Activated CD8-positive, alpha-beta memory T cell treated with anti-CD3 and anti-CD28 coated beads for 24 hours (primary cell): ENCODE results near the gene OR2G3.

Experiments used
- DNase-seq: peaks from one replicate; pipeline ENCODE4 v3.0.0-alpha.2; 2020

OR2G3 gene

GRCh38 chr1:247605286-247605685 lies at the start of gene OR2G3:
TSS of gene OR2G3 (plus strand) at chr1:247605586. CDS start at chr1:247605586, 0 bp downstream.
- no peak for DNase-seq

- no peak for DNase-seq
Observed at GRCh38 chr1:247557926-247558674, 47.3 kb upstream of the OR2G3 start.

GRCh38 chr1:247561711-247562110 lies 43.7 kb upstream of the OR2G3 start:
- no peak for DNase-seq

GRCh38 chr1:247562198-247562597 lies 43.2 kb upstream of the OR2G3 start:
- no peak for DNase-seq

GRCh38 chr1:247574236-247574635 lies 31.1 kb upstream of the OR2G3 start:
- DNase-seq: no peak

DNA sequence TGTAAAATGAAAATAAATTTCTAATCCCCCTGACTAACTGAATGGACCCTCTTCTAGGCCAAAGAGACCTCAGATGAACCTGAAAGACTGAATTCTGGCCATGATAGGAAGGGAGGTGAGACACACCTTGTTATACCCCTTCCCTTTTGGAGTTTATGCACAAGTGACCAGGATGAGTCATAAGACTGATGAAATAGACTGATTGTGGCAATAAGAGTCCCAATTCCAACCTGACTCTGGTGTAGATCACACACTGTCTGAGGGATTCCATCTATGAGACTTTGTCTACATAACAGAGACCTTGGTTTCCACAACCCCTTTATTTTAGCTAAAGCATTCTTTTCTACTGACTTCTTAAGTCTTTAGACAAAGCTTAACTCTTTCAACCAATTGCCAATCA lies 30.7 kb upstream of the OR2G3 start:
- no peak for DNase-seq

GRCh38 chr1:247576514-247576913 lies 28.9 kb upstream of the OR2G3 start:
- DNase-seq: no peak

DNA sequence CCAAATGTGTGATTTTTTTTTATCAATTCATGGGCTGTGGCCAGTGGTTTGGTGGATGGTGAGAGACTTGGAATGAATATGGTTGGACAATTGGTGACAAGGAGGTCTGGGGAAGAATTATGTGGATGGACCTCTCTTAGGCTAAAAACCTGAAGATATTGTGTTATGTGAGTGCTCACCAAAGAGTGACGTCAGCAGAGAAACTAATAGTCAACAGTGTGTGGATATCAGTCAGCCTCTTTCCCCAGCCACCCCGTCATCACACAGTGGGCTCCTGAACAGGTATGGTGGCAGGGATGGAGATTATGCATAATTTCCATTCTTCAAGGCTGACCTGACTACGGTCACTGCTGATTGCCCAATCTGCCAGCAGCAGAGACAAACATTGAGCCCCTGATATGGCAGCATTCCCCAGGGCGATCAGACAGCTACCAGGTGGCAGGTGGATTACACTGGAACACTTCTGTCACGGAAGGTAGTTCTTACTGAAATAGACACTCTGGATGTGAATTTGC lies 26.4 kb upstream of the OR2G3 start:
- DNase-seq: no peak

DNA sequence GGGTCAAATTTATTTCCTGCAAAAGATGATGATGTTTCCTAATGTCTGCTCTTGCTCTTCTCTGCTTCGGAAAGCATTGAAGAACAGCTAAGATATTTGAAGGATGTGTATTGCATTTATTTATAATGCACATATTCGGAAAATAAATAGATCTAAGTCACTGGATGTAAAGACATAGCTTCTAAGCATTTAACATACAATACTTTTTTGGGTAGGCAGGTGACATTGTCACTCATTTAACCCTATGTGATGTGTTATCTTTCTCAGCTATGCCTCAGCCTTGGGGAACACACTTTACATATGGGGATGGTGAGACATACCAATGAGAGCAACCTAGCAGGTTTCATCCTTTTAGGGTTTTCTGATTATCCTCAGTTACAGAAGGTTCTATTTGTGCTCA lies 17.3 kb upstream of the OR2G3 start, which contains the start of gene OR2G2:
OR2G2 (plus strand) TSS at position 301 of the 400 bp plus-strand sequence; CDS start at position 301, 0 bp downstream.
- DNase-seq: no peak

- DNase-seq: no peak
Observed at GRCh38 chr1:247613405-247613804, 8.0 kb downstream of the OR2G3 start.

DNA sequence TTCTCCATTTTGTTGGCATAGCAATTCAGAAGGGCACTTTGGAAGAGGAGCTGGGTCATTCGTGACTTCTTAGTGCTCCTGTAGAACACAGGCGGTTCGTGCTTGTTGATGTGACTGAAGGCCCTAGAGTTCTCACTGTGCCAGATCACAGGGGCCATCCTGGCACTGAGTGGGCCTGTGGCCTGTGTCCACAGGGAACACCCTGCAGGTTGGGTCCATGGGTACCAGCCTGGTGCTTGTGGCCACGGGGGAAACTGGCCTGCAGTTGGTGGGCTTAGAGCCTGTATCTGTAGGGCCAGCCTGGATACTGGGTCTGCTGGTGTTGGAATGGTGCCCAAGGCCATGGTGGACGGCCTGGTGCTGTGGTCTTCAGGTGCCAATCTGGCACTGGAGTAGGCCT lies 9.2 kb downstream of the OR2G3 start:
- DNase-seq: no peak

DNA sequence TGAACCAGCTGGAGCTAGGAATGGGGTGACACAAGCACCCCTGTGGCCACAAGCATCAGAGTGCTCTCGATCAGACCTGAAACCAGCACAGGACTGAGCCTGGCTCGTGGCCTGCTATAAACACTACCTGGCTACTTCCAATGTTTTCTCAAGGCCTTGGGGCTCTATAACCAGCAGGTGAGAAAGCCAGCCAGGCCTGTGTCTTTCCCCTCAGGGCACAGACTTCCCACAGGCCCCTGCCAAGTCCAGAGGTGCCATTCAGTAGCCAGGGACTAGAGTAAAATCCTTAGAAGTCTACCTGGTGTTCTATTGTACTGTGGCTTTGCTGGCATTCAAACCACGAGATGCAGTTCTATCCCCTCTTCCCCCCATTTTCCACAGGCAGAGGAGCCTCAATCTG lies 22.6 kb downstream of the OR2G3 start:
- DNase-seq: no peak

DNA sequence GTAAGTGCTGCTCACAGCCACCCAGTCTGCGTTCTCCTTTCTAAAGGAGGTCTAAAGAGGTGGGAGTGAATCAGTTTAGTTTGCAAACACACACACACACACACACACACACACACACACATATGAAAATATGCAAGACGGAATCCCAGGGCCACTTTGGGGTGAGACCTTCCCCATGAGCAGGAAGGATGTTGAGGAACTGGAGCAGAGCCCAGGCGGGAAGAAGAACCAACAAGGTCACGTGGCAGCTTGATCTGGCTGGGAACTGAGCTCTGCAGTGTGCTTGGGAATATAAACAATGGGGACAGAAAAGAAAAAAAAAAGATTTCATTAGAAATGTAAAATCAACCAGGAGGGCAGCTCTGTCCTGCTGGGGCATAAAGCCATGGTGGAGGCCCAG lies 32.6 kb downstream of the OR2G3 start:
- no peak for DNase-seq

DNA sequence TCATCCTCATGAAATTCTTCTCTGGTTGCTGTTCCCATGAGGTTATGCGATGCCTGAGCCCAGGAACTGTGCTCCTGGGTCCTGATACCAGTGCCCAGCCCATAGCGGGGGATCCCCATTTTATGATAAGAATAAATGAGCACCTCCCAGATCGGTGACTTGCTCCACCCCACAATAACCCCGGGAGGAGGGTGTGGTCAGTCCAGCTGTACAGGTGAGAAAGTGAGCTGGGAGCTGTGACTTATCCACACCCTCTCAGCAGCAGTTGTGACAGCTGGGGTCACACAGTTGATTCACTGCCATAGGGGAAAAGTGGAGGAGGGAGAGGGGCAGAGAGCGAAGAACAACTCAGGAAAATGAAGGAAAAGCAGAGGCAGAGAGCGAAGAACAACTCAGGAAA lies 33.4 kb downstream of the OR2G3 start:
- no peak for DNase-seq

GRCh38 chr1:247639381-247639981 lies 34.1 kb downstream of the OR2G3 start:
- DNase-seq: peak; percentile 68

- DNase-seq: no peak
Observed at GRCh38 chr1:247642742-247643141, 37.4 kb downstream of the OR2G3 start.

GRCh38 chr1:247646867-247647266 lies 41.5 kb downstream of the OR2G3 start:
- DNase-seq: no peak

GRCh38 chr1:247647864-247648263 lies 42.5 kb downstream of the OR2G3 start:
- no peak for DNase-seq

DNA sequence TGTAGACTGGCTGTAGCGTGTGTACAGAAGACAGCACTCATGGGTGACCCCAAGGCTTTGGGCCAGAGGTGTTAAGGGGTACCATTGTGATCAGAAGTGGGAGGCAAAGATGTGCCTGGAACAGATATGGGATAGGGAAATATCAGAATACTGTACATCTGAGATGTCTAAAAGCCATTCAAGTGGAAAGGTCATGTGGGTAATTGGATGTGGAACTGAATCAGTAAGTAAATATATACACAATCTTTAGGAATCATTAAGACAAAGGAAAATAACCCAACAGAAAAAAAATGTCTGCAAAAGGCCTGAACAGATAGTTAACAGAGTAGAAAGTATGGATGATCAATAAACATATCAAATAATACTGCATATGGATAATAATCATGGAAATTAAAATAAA lies 47.7 kb downstream of the OR2G3 start:
- no peak for DNase-seq
